HCT116 (cell line): ENCODE data around the gene CIART. TPM values are rescaled to one million over a fixed set of nuclear protein-coding genes. Genes with fewer than 3 reads are reported as not detected.

Experiments
- ATAC-seq: fragments of 200-7000 bp; cut with Tn5 transposase; 2 replicates; pipeline ENCODE4 v1.9.1; 2020; ENCODE audit warnings: mild to moderate bottlenecking, moderate library complexity
- BruUV-seq: library from RNA; stranded (reverse); fragments of 400-500 nt; replicated peaks from 2 replicates; lab custom pipeline; 2021; lab: Mats Ljungman, UMichigan
- CTCF ChIA-PET: fragments of 300-600 bp; sonication (Branson Sonifier 250); formaldehyde crosslinking; loops from one replicate; lab custom pipeline; 2021; ENCODE audit warnings: antibody characterized with exemption; lab: Charles Lee
- POLR2A ChIA-PET: fragments of 300-600, 350-600 bp; sonication (Branson Sonifier 250); formaldehyde crosslinking; loops from one replicate; lab custom pipeline; 2021; ENCODE audit warnings: antibody characterized with exemption; lab: Charles Lee
- RAD21 ChIA-PET, 2 experiments: fragments of 300-600 bp; sonication (Branson Sonifier 250); formaldehyde crosslinking; loops; one replicate each; lab custom pipeline; 2023; ENCODE audit warnings: low total read pairs in 2 of 2; ENCODE audit not compliant: uncharacterized antibody in 2 of 2, unreplicated experiment in 2 of 2, low non-redundant PET in 1 of 2; lab: Charles Lee
- DNase-seq: peaks from one replicate; pipeline ENCODE4 v3.0.0-alpha.2; 2010; ENCODE audit warnings: low read depth, low spot score
- H2AFZ ChIP-seq: fragments of 200-600 bp; shearing (Covaris generic), sonication (generic); 2 replicates; pipeline ENCODE4 v1.6.1; 2017; ENCODE audit warnings: low read depth, mixed run types, mixed read lengths, antibody characterized with exemption, low read length; ENCODE audit not compliant: poor library complexity, severe bottlenecking
- H3K27ac ChIP-seq: 2 replicates; pipeline ENCODE4 v1.5.1; 2012; ENCODE audit warnings: low read depth, low read length
- H3K27me3 ChIP-seq: fragments of 200-600 bp; sonication (generic); 2 replicates; pipeline ENCODE4 v1.6.1; 2016; ENCODE audit warnings: mixed run types, low read length, mixed read lengths; ENCODE audit not compliant: insufficient read depth
- H3K36me3 ChIP-seq, 2 experiments: fragments of 200-500 bp in 1 of 2; fragments of 200-600 bp in 1 of 2; sonication (Bioruptor generic) in 1 of 2; sonication (generic) in 1 of 2; 2 replicates each; pipeline versions ENCODE4 v1.5.1 to v1.6.1; 2014 to 2016; ENCODE audit warnings: low read length in 2 of 2, inconsistent platforms in 1 of 2, mixed read lengths in 1 of 2, mixed run types in 1 of 2; ENCODE audit not compliant: insufficient read depth in 2 of 2, control insufficient read depth in 1 of 2
- H3K4me1 ChIP-seq, 2 experiments: fragments of 200-600 bp in 1 of 2; sonication (generic) in 1 of 2; 2 replicates each; pipeline versions ENCODE4 v1.5.1 to v1.6.1; 2012 to 2017; ENCODE audit warnings: low read length in 2 of 2, inconsistent platforms in 1 of 2, mild to moderate bottlenecking in 1 of 2, mixed read lengths in 1 of 2, mixed run types in 1 of 2, moderate library complexity in 1 of 2; ENCODE audit not compliant: insufficient read depth in 2 of 2, control insufficient read depth in 1 of 2
- H3K4me2 ChIP-seq: fragments of 200-600 bp; sonication (generic); 2 replicates; pipeline ENCODE4 v1.6.1; 2017; ENCODE audit warnings: mixed run types, low read length, mixed read lengths
- H3K4me3 ChIP-seq, 2 experiments: fragments of 200-600 bp in 1 of 2; sonication (generic) in 1 of 2; replicated peaks in 1 of 2; 2 replicates each; pipeline ENCODE4 v1.5.1; 2011 to 2016; ENCODE audit warnings: low read length in 2 of 2, control low read depth in 1 of 2, low read depth in 1 of 2, mild to moderate bottlenecking in 1 of 2, mixed read lengths in 1 of 2, mixed run types in 1 of 2
- H3K79me2 ChIP-seq: fragments of 200-600 bp; sonication (generic); 2 replicates; pipeline ENCODE4 v1.6.1; 2017; ENCODE audit warnings: mild to moderate bottlenecking, mixed run types, low read length, moderate library complexity, mixed read lengths; ENCODE audit not compliant: insufficient read depth
- H3K9ac ChIP-seq: fragments of 200-600 bp; sonication (generic); 2 replicates; pipeline ENCODE4 v1.6.1; 2016; ENCODE audit warnings: low read length, mixed read lengths
- H3K9me2 ChIP-seq: fragments of 200-600 bp; sonication (generic), shearing (Covaris generic); 2 replicates; pipeline ENCODE4 v1.6.1; 2017; ENCODE audit warnings: mixed run types, mild to moderate bottlenecking, moderate library complexity; ENCODE audit not compliant: insufficient read depth
- H3K9me3 ChIP-seq, 2 experiments: fragments of 200-500 bp in 1 of 2; fragments of 200-600 bp in 1 of 2; sonication (Bioruptor generic) in 1 of 2; sonication (generic) in 1 of 2; 2 replicates each; pipeline ENCODE4 v1.6.1; 2014 to 2017; ENCODE audit warnings: low read length in 2 of 2, mixed read lengths in 2 of 2, inconsistent platforms in 1 of 2, low read depth in 1 of 2, mild to moderate bottlenecking in 1 of 2, mixed run types in 1 of 2, moderate library complexity in 1 of 2; ENCODE audit not compliant: control insufficient read depth in 1 of 2, insufficient read depth in 1 of 2
- H4K20me1 ChIP-seq: fragments of 200-600 bp; sonication (generic), shearing (Covaris generic); 2 replicates; pipeline ENCODE4 v1.6.1; 2017; ENCODE audit warnings: mixed run types, mild to moderate bottlenecking, moderate library complexity; ENCODE audit not compliant: insufficient read depth
- EGR1 ChIP-seq: IDR thresholded peaks from 2 replicates; pipeline ENCODE4 v1.6.1; 2012; ENCODE audit warnings: low read depth
- ELF1 ChIP-seq: IDR thresholded peaks from 2 replicates; pipeline ENCODE4 v1.6.1; 2012; ENCODE audit warnings: low read depth, borderline replicate concordance
- EZH2 ChIP-seq: fragments of 200-600 bp; sonication (generic); IDR thresholded peaks from 2 replicates; pipeline ENCODE4 v1.6.1; 2017; ENCODE audit warnings: antibody characterized with exemption, mixed run types
- POLR2AphosphoS5 ChIP-seq: IDR thresholded peaks from 2 replicates; pipeline ENCODE4 v1.6.1; 2011; ENCODE audit warnings: mild to moderate bottlenecking, low read depth, low read length, moderate library complexity
- RAD21 ChIP-seq: IDR thresholded peaks from 2 replicates; pipeline ENCODE4 v1.6.1; 2012; ENCODE audit warnings: low read depth, mild to moderate bottlenecking
- SIN3A ChIP-seq: IDR thresholded peaks from 2 replicates; pipeline ENCODE4 v1.6.1; 2012; ENCODE audit warnings: low read depth
- YY1 ChIP-seq: IDR thresholded peaks from 2 replicates; pipeline ENCODE4 v1.6.1; 2011; ENCODE audit warnings: low read length, low read depth, moderate library complexity, mild to moderate bottlenecking; ENCODE audit not compliant: insufficient replicate concordance; ENCODE audit errors: extremely low read depth
- ZNF274 ChIP-seq: fragments of 200-500 bp; sonication (Bioruptor generic); IDR thresholded peaks from 2 replicates; pipeline ENCODE4 v1.6.1; 2014; ENCODE audit warnings: mild to moderate bottlenecking, low read depth, low read length, inconsistent platforms
- intact Hi-C: fragments of 100-400 bp; cut with micrococcal nuclease; formaldehyde crosslinking; loops from 2 replicates; pipeline ENCODE4 v1.10.0; 2022
- total RNA-seq: library from RNA; stranded (reverse); gene quantifications from one replicate; pipeline ENCODE4 v1.2.1, GENCODE V29; 2021; ENCODE audit not compliant: unreplicated experiment
- TF ChIP-seq, protein P1 (sequence below): IDR thresholded peaks from 2 replicates; pipeline ENCODE4 v1.6.1; 2012
- TF ChIP-seq, protein P2 (sequence below): IDR thresholded peaks from 2 replicates; pipeline ENCODE4 v1.6.1; 2011; ENCODE audit warnings: mild to moderate bottlenecking, low read length, moderate library complexity; ENCODE audit not compliant: insufficient replicate concordance; ENCODE audit errors: extremely low read depth
- TF ChIP-seq, protein P3 (sequence below): IDR thresholded peaks from 2 replicates; pipeline ENCODE4 v1.6.1; 2012; ENCODE audit warnings: low read depth

Gene CIART
- total RNA-seq, 1 experiment from 2014 or later = 0.22 TPM

DNA sequence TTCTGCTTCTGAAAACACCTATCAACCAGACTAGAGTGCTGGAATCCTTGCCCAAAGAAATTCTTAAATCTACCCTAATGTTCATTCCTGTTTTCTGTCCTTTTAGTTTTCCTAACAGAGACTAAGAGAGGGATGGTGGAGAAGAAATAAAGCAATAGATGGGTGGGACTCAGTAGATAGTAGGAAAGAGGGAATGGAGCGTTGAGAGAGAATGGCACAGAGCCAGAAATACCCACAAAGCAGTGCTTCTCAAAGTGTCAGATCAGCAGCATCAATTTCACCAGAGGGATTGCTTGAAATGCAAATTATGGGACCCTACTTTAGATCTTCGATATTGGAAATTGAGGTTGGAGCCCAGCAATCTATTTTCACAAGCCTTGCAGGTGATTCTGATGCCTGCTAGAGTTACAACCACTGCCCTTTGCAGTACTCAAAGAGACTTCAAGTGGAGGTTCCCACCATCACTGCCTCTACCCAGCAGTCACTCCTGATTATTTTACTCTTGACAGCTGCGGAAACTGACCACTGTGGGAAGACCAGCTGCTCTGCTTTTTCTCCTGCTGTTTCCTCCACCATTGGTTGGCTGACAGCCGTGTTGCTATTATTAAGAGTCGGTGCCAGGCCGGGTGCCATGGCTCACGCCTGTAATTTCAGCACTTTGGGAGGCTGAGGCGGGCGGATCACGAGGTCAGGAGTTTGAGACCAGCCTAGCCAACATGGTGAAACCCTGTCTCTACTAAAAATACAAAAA, 27.6 kb downstream of the CIART start:
- H3K9ac ChIP-seq = no peak overlapping the region
- H4K20me1 ChIP-seq = no peaks in the 10 kb centered on the region
- no peaks in the 10 kb centered on the region for H3K9me3 ChIP-seq
- TSS peak; percentile 40 for BruUV-seq
- ChIA-PET CTCF (no interaction called here), RAD21 (no interaction called here), POLR2A (interaction anchor here (0.7 kb wide), 1 partner anchor 36 kb away, joined by 3 read pairs; no protein-coding TSS in a partner anchor)
- no peak overlapping the region for H3K4me2 ChIP-seq
- H3K9me2 ChIP-seq = no peaks in the 10 kb centered on the region
- H3K4me1 ChIP-seq = no peaks in the 10 kb centered on the region
- no peak for DNase-seq
- intact Hi-C loops = no loop called here
- no peak overlapping the region for H3K27ac ChIP-seq
- H2AFZ ChIP-seq = no peak overlapping the region
- H3K79me2 ChIP-seq = 0 out of 2 replicates have a peak, but pooled peaks cover 3% of the 10 kb centered on the region
- no peak for TF ChIP-seq SIN3A
- TF ChIP-seq POLR2AphosphoS5 = peak; percentile 43
- no peak for ATAC-seq
- no peak overlapping the region for H3K4me3 ChIP-seq
- H3K36me3 ChIP-seq = peaks cover 5 to 10% of the 10 kb centered on the region in 2 experiments; a peak in 3 of 4 replicates
- no peaks in the 10 kb centered on the region for H3K27me3 ChIP-seq

DNA sequence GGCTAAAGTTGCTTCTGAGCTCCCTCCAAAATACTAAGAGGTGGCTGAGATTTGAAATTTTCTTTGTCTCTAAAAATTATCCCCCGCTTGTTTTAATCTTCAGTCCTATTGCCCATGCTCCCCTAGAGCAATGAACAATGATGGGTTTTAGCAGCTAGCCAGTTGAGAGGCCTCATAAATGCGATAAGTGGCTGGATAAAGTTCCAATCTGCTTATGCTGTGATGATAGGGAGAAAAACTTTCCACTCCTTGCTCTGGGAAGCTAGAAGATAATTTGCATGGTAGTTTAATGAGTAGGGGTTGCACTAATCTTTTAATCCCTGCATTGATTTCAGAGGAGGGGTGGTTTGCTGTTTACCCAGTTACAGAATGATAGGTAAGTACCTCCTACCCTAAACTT, 29.4 kb downstream of the CIART start:
- Histone ChIP-seq H3K4me2 (no peak overlapping the region), H4K20me1 (no peaks in the 10 kb centered on the region), H3K27ac (no peak overlapping the region), H3K36me3 (peaks cover 5 to 10% of the 10 kb centered on the region in 2 experiments; a peak in 3 of 4 replicates), H3K4me3 (no peak overlapping the region), H2AFZ (no peak overlapping the region), H3K9me2 (no peaks in the 10 kb centered on the region), H3K9me3 (no peaks in the 10 kb centered on the region), H3K79me2 (no peaks in the 10 kb centered on the region), H3K4me1 (no peaks in the 10 kb centered on the region), H3K27me3 (no peaks in the 10 kb centered on the region), H3K9ac (no peak overlapping the region)
- no peak for DNase-seq
- intact Hi-C loops = no loop called here
- no TSS peak for BruUV-seq
- no peak for ATAC-seq
- ChIA-PET CTCF (no interaction called here), POLR2A (no interaction called here), RAD21 (no interaction called here)
- TF ChIP-seq, protein P1, sequence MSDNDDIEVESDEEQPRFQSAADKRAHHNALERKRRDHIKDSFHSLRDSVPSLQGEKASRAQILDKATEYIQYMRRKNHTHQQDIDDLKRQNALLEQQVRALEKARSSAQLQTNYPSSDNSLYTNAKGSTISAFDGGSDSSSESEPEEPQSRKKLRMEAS = no peak
- TF ChIP-seq EGR1 (no peak), EZH2 (no peak), RAD21 (no peak), ELF1 (no peak), YY1 (no peak), SIN3A (no peak), POLR2AphosphoS5 (no peak), ZNF274 (no peak)
- TF ChIP-seq, protein P2, sequence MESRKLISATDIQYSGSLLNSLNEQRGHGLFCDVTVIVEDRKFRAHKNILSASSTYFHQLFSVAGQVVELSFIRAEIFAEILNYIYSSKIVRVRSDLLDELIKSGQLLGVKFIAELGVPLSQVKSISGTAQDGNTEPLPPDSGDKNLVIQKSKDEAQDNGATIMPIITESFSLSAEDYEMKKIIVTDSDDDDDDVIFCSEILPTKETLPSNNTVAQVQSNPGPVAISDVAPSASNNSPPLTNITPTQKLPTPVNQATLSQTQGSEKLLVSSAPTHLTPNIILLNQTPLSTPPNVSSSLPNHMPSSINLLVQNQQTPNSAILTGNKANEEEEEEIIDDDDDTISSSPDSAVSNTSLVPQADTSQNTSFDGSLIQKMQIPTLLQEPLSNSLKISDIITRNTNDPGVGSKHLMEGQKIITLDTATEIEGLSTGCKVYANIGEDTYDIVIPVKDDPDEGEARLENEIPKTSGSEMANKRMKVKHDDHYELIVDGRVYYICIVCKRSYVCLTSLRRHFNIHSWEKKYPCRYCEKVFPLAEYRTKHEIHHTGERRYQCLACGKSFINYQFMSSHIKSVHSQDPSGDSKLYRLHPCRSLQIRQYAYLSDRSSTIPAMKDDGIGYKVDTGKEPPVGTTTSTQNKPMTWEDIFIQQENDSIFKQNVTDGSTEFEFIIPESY = no peak
- TF ChIP-seq, protein P3, sequence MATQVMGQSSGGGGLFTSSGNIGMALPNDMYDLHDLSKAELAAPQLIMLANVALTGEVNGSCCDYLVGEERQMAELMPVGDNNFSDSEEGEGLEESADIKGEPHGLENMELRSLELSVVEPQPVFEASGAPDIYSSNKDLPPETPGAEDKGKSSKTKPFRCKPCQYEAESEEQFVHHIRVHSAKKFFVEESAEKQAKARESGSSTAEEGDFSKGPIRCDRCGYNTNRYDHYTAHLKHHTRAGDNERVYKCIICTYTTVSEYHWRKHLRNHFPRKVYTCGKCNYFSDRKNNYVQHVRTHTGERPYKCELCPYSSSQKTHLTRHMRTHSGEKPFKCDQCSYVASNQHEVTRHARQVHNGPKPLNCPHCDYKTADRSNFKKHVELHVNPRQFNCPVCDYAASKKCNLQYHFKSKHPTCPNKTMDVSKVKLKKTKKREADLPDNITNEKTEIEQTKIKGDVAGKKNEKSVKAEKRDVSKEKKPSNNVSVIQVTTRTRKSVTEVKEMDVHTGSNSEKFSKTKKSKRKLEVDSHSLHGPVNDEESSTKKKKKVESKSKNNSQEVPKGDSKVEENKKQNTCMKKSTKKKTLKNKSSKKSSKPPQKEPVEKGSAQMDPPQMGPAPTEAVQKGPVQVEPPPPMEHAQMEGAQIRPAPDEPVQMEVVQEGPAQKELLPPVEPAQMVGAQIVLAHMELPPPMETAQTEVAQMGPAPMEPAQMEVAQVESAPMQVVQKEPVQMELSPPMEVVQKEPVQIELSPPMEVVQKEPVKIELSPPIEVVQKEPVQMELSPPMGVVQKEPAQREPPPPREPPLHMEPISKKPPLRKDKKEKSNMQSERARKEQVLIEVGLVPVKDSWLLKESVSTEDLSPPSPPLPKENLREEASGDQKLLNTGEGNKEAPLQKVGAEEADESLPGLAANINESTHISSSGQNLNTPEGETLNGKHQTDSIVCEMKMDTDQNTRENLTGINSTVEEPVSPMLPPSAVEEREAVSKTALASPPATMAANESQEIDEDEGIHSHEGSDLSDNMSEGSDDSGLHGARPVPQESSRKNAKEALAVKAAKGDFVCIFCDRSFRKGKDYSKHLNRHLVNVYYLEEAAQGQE = no peak
